HepG2 (cell line): ENCODE results near the gene L3MBTL4.

Experiments
- CTCF ChIP-seq: sonication (generic); formaldehyde crosslinking; IDR thresholded peaks from 2 replicates; pipeline ENCODE4 v1.5.0; 2020; ENCODE audit warnings: mild to moderate bottlenecking, missing genetic modification reagents, moderate library complexity
- MTA3 ChIP-seq: sonication (generic); formaldehyde crosslinking; IDR thresholded peaks from 2 replicates; pipeline ENCODE4 v1.4.0; 2020; ENCODE audit warnings: missing genetic modification reagents
- POLR2AphosphoS2 ChIP-seq: IDR thresholded peaks from 2 replicates; pipeline ENCODE4 v1.6.1; 2011; ENCODE audit warnings: low read depth, low read length, improper control_type of control experiment

DNA sequence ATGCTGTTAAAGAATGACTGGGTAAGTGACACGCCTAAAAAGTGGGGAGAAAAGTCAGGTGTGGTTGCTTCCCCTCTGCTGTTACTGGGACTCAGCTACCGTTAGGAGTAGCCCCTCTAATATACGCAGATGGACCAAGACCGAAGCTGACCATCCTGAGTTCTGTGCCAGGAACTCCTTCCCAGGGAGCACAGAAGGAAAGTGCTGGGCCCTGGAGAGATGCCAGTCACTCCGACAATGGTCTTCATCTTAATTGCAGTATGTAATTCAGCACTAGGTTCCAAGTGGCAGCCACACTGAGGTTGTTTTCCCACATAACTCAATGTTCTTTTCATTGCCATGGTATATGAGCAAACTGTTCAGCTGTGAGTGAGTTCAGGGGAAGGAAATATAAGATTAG lies 499.8 kb downstream of the L3MBTL4 start:
- TF ChIP-seq CTCF (CRISPR knock-in tag) (no peak), POLR2AphosphoS2 (no peak), MTA3 (CRISPR knock-in tag) (no peak)
